Mesenchymal stem cell (in vitro differentiated cells and primary cell): ENCODE measurements around the gene C7orf33.

ENCODE experiments used
- DNase-seq: peaks from one replicate; pipeline ENCODE4 v3.0.0-alpha.2; 2013
- H2AFZ ChIP-seq: one replicate; pipeline ENCODE4 v1.6.1; 2013; ENCODE audit warnings: low read depth, mild to moderate bottlenecking, control low read depth, inconsistent platforms, low read length, moderate library complexity
- H2AK5ac ChIP-seq: 2 replicates; pipeline ENCODE4 v1.6.1; 2013; ENCODE audit warnings: low read length, moderate library complexity, mild to moderate bottlenecking, inconsistent platforms; ENCODE audit not compliant: severe bottlenecking
- H2BK120ac ChIP-seq: one replicate; pipeline ENCODE4 v1.6.1; 2013; ENCODE audit warnings: low read depth, mild to moderate bottlenecking, inconsistent platforms, low read length, moderate library complexity
- H2BK12ac ChIP-seq, 2 experiments: one replicate each; pipeline ENCODE4 v1.6.1; 2013; ENCODE audit warnings: inconsistent platforms in 2 of 2, low read length in 2 of 2, mild to moderate bottlenecking in 2 of 2, moderate library complexity in 2 of 2, control low read depth in 1 of 2
- H2BK15ac ChIP-seq: one replicate; pipeline ENCODE4 v1.6.1; 2013; ENCODE audit warnings: mild to moderate bottlenecking, low read depth, inconsistent platforms; ENCODE audit not compliant: poor library complexity, severe bottlenecking
- H2BK5ac ChIP-seq: 2 replicates; pipeline ENCODE4 v1.6.1; 2013; ENCODE audit warnings: low read depth, mild to moderate bottlenecking, low read length, control low read depth, inconsistent platforms; ENCODE audit not compliant: poor library complexity, severe bottlenecking
- H3K14ac ChIP-seq, 2 experiments: one replicate each; pipeline ENCODE4 v1.6.1; 2013; ENCODE audit warnings: inconsistent platforms in 2 of 2, low read length in 2 of 2, control low read depth in 1 of 2, mild to moderate bottlenecking in 1 of 2, moderate library complexity in 1 of 2
- H3K18ac ChIP-seq, 2 experiments: one replicate each; pipeline ENCODE4 v1.6.1; 2013; ENCODE audit warnings: inconsistent platforms in 2 of 2, low read length in 2 of 2, control low read depth in 1 of 2, low read depth in 1 of 2, mild to moderate bottlenecking in 1 of 2
- H3K23ac ChIP-seq, 2 experiments: one replicate each; pipeline ENCODE4 v1.6.1; 2013; ENCODE audit warnings: inconsistent platforms in 2 of 2, low read length in 2 of 2, mild to moderate bottlenecking in 2 of 2, moderate library complexity in 2 of 2, control low read depth in 1 of 2
- H3K27ac ChIP-seq: 2 replicates; pipeline ENCODE4 v1.5.1; 2013; ENCODE audit warnings: mild to moderate bottlenecking, moderate library complexity, low read length, control low read depth, inconsistent platforms; ENCODE audit not compliant: poor library complexity, severe bottlenecking
- H3K27me3 ChIP-seq, 2 experiments: 2 replicates each; pipeline versions ENCODE4 v1.6.1 to v1.7.0; 2013; ENCODE audit warnings: low read length in 2 of 2, mild to moderate bottlenecking in 2 of 2, moderate library complexity in 2 of 2, control low read depth in 1 of 2, inconsistent platforms in 1 of 2; ENCODE audit not compliant: control insufficient read depth in 1 of 2, insufficient read depth in 1 of 2
- H3K36me3 ChIP-seq, 2 experiments: 2 replicates each; pipeline versions ENCODE4 v1.6.1 to v1.7.0; 2013; ENCODE audit warnings: low read length in 2 of 2, control low read depth in 1 of 2, inconsistent platforms in 1 of 2, low read depth in 1 of 2, mild to moderate bottlenecking in 1 of 2; ENCODE audit not compliant: insufficient read depth in 2 of 2, control insufficient read depth in 1 of 2
- H3K4ac ChIP-seq, 2 experiments: one replicate each; pipeline ENCODE4 v1.6.1; 2013; ENCODE audit warnings: inconsistent platforms in 2 of 2, low read length in 2 of 2, mild to moderate bottlenecking in 2 of 2, moderate library complexity in 2 of 2, control low read depth in 1 of 2, low read depth in 1 of 2
- H3K4me1 ChIP-seq: 2 replicates; pipeline ENCODE4 v1.6.1; 2013; ENCODE audit warnings: low read depth, low read length, control low read depth; ENCODE audit not compliant: control insufficient read depth, insufficient read depth
- H3K4me2 ChIP-seq: 2 replicates; pipeline ENCODE4 v1.6.1; 2013; ENCODE audit warnings: low read length, mild to moderate bottlenecking, inconsistent platforms; ENCODE audit not compliant: poor library complexity, severe bottlenecking
- H3K4me3 ChIP-seq, 2 experiments: 2 replicates each; pipeline versions ENCODE4 v1.5.1 to v1.7.0; 2013; ENCODE audit warnings: low read length in 2 of 2, mild to moderate bottlenecking in 2 of 2, control low read depth in 1 of 2, low read depth in 1 of 2; ENCODE audit not compliant: insufficient read depth in 1 of 2
- H3K79me1 ChIP-seq: replicated peaks from 2 replicates; pipeline ENCODE4 v1.6.1; 2013; ENCODE audit warnings: mild to moderate bottlenecking, control low read depth, low read length, inconsistent platforms; ENCODE audit not compliant: poor library complexity, severe bottlenecking
- H3K9ac ChIP-seq: 2 replicates; pipeline ENCODE4 v1.7.0; 2013; ENCODE audit warnings: mild to moderate bottlenecking, low read length, moderate library complexity
- H3K9me3 ChIP-seq: 2 replicates; pipeline ENCODE4 v1.7.0; 2013; ENCODE audit warnings: mild to moderate bottlenecking, low read length; ENCODE audit not compliant: control insufficient read depth
- H4K8ac ChIP-seq: one replicate; pipeline ENCODE4 v1.6.1; 2013; ENCODE audit warnings: inconsistent platforms, mild to moderate bottlenecking, low read length, moderate library complexity
- H4K91ac ChIP-seq: one replicate; pipeline ENCODE4 v1.6.1; 2013; ENCODE audit warnings: mild to moderate bottlenecking, low read length, inconsistent platforms
- WGBS: methylation state at CpG from one replicate; pipeline ENCODE4 v1.1.7; 2013; ENCODE audit warnings: mixed read lengths; 5-methylcytosine and 5-hydroxymethylcytosine counted together

C7orf33 gene

DNA sequence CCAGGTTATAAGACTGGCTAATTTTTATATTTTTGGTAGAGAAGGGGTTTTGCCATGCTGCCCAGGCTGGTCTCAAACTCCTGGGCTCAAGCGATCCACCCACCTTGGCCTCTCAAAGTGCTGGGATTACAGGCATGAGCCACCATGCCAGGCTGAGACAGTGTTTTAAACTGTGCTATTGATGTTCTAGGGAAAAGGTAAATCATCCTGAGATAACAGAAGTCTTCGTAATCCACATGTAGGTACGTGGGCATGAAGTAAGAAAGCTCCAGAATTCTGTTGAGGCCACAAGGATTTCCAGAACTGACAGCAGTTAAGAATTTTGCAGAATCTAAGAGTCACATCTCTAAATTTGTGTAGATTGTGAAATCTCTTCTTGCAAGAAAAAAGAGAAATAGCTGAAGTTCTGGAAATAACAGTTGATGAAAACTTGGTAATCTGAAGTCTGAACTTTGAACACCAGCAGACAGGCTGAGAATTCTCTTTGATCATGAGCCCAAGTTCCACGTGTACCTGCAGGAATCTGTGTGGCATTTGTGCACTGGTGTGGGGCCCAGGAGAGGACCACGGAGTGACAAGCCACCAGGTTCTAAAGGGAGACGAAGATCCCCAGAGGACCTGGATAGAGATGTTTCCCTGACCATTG is 24.6 kb downstream of the C7orf33 start:
- H3K36me3 ChIP-seq: no peaks in the 10 kb centered on the region
- H3K27ac ChIP-seq: no peak overlapping the region
- no peak overlapping the region for H3K9ac ChIP-seq
- H2AFZ ChIP-seq: no peak overlapping the region
- H2BK15ac ChIP-seq: no peak overlapping the region
- H2AK5ac ChIP-seq: no peak overlapping the region
- no peak overlapping the region for H3K18ac ChIP-seq
- DNase-seq: no peak
- no peak overlapping the region for H4K91ac ChIP-seq
- H2BK120ac ChIP-seq: no peak overlapping the region
- H3K4me3 ChIP-seq: no peak overlapping the region
- no peak overlapping the region for H3K14ac ChIP-seq
- no peak overlapping the region for H4K8ac ChIP-seq
- H3K79me1 ChIP-seq: no peaks in the 10 kb centered on the region
- no peak overlapping the region for H2BK12ac ChIP-seq
- WGBS: 82% methylated on average over 5 of the region's 6 CpGs
- H3K27me3 ChIP-seq: peaks cover 7 to 57% of the 10 kb centered on the region in 2 experiments
- peaks cover 3% of the 10 kb centered on the region for H3K9me3 ChIP-seq
- no peaks in the 10 kb centered on the region for H3K4me1 ChIP-seq
- H3K4ac ChIP-seq: no peak overlapping the region
- H2BK5ac ChIP-seq: no peak overlapping the region
- H3K4me2 ChIP-seq: no peak overlapping the region
- no peak overlapping the region for H3K23ac ChIP-seq

- H3K27me3 ChIP-seq: peaks cover 0 to 30% of the 10 kb centered on the region in 2 experiments
- H3K4me2 ChIP-seq: no peak overlapping the region
- 70% methylated on average over 6 of the region's 6 CpGs for WGBS
- no peak overlapping the region for H2AFZ ChIP-seq
- H3K9ac ChIP-seq: no peak overlapping the region
- no peak overlapping the region for H2BK12ac ChIP-seq
- H3K36me3 ChIP-seq: no peaks in the 10 kb centered on the region
- no peak overlapping the region for H3K18ac ChIP-seq
- H3K4ac ChIP-seq: no peak overlapping the region
- no peak overlapping the region for H3K4me3 ChIP-seq
- no peak overlapping the region for H2BK5ac ChIP-seq
- no peak overlapping the region for H2BK120ac ChIP-seq
- H3K79me1 ChIP-seq: no peaks in the 10 kb centered on the region
- no peak overlapping the region for H3K27ac ChIP-seq
- no peak overlapping the region for H2AK5ac ChIP-seq
- no peak for DNase-seq
- H2BK15ac ChIP-seq: no peak overlapping the region
- no peaks in the 10 kb centered on the region for H3K4me1 ChIP-seq
- no peak overlapping the region for H3K23ac ChIP-seq
- peaks cover 3% of the 10 kb centered on the region for H3K9me3 ChIP-seq
- H4K91ac ChIP-seq: no peak overlapping the region
- no peak overlapping the region for H4K8ac ChIP-seq
- no peak overlapping the region for H3K14ac ChIP-seq
These were observed 30.3 kb downstream of the C7orf33 start for GRCh38 chr7:148620749-148621359.

GRCh38 chr7:148621563-148621962 is 31.0 kb downstream of the C7orf33 start:
- H3K27me3 ChIP-seq: peaks cover 0 to 23% of the 10 kb centered on the region in 2 experiments
- WGBS: no CpG with 5 or more reads among the region's 1 CpG

DNA sequence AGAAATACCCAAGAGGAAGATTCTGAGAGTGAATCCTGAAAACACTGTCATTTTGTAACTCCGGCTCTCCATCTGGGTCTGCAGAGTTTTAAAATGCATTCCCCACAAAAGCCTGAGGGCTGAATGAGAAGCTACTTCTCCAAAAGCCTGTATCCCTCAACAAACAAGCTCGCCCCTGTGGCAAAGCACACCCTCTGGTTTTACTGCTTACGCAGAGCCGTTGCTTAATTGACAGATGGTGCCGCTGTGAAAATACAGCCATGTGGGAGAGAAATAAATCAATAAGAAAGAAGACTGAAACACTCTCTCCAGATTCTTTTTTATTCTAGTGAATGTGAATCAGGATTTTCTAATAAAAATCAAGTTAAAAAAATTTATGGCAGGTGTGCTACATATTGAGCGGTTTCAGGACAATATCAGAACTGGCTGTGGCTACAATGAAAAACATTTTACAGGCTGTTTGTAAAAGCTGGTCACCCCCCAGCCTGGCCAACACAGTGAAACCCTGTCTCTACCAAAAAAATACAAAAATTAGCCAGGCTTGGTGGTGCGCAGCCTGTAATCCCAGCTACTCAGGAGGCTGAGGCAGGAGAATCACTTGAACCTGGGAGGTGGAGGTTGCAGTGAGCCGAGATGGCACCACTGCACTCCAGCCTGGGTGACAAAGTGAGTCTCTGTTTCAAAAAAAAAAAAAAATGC is 32.5 kb downstream of the C7orf33 start:
- no peak for DNase-seq
- WGBS: 76% methylated on average over 5 of the region's 8 CpGs
- no peaks in the 10 kb centered on the region for H3K79me1 ChIP-seq
- H3K9me3 ChIP-seq: no peaks in the 10 kb centered on the region
- no peak overlapping the region for H2BK120ac ChIP-seq
- no peak overlapping the region for H3K18ac ChIP-seq
- no peak overlapping the region for H2BK5ac ChIP-seq
- no peak overlapping the region for H2AK5ac ChIP-seq
- H4K8ac ChIP-seq: no peak overlapping the region
- no peak overlapping the region for H4K91ac ChIP-seq
- H3K4me2 ChIP-seq: no peak overlapping the region
- H3K9ac ChIP-seq: no peak overlapping the region
- no peaks in the 10 kb centered on the region for H3K36me3 ChIP-seq
- H3K4ac ChIP-seq: no peak overlapping the region
- H2BK15ac ChIP-seq: no peak overlapping the region
- H2BK12ac ChIP-seq: no peak overlapping the region
- no peak overlapping the region for H3K14ac ChIP-seq
- peaks cover 0 to 25% of the 10 kb centered on the region in 2 experiments for H3K27me3 ChIP-seq
- H3K27ac ChIP-seq: no peak overlapping the region
- no peak overlapping the region for H3K23ac ChIP-seq
- H2AFZ ChIP-seq: no peak overlapping the region
- H3K4me1 ChIP-seq: no peaks in the 10 kb centered on the region
- H3K4me3 ChIP-seq: no peak overlapping the region

More at GRCh38 chr7:148621563-148621962, 31.0 kb downstream of the C7orf33 start:
- no peaks in the 10 kb centered on the region for H3K36me3 ChIP-seq
- H3K23ac ChIP-seq: no peak overlapping the region
- no peak for DNase-seq
- no peak overlapping the region for H3K27ac ChIP-seq
- no peaks in the 10 kb centered on the region for H3K79me1 ChIP-seq
- H3K4me2 ChIP-seq: no peak overlapping the region
- no peak overlapping the region for H3K9ac ChIP-seq
- H3K4me1 ChIP-seq: no peaks in the 10 kb centered on the region
- peaks cover 1% of the 10 kb centered on the region for H3K9me3 ChIP-seq
- no peak overlapping the region for H2BK15ac ChIP-seq
- H2BK12ac ChIP-seq: no peak overlapping the region
- H4K91ac ChIP-seq: no peak overlapping the region
- no peak overlapping the region for H3K4me3 ChIP-seq
- H2AK5ac ChIP-seq: no peak overlapping the region
- H2BK5ac ChIP-seq: no peak overlapping the region
- no peak overlapping the region for H2AFZ ChIP-seq
- no peak overlapping the region for H4K8ac ChIP-seq
- H3K14ac ChIP-seq: no peak overlapping the region
- no peak overlapping the region for H3K18ac ChIP-seq
- no peak overlapping the region for H3K4ac ChIP-seq
- H2BK120ac ChIP-seq: no peak overlapping the region
